Stimulated activated CD8-positive, alpha-beta memory T cell treated with anti-CD3 and anti-CD28 coated beads, Interleukin-2, amount 100 ng/mL, for 48 hours (primary cell): ENCODE results near the gene ZCCHC7.
A peak's percentile ranks its signal among the peaks of the same experiment; 100 is the strongest.
"Not testable (repeated sequence)": the region's sequence is repeated elsewhere in the genome, so short reads cannot be mapped to it uniquely, and the experiment has no call there.

Experiments
- DNase-seq, 2 donors: peaks; one replicate each; pipeline ENCODE4 v3.0.0-alpha.2; 2020; ENCODE audit warnings: low read depth in 2 of 2

Gene ZCCHC7

GRCh38 chr9:37119907-37120842 lies at the start of gene ZCCHC7:
Gene ZCCHC7 (plus strand): TSS chr9:37120574.
- peak; percentile 95 to 97 for DNase-seq

DNA sequence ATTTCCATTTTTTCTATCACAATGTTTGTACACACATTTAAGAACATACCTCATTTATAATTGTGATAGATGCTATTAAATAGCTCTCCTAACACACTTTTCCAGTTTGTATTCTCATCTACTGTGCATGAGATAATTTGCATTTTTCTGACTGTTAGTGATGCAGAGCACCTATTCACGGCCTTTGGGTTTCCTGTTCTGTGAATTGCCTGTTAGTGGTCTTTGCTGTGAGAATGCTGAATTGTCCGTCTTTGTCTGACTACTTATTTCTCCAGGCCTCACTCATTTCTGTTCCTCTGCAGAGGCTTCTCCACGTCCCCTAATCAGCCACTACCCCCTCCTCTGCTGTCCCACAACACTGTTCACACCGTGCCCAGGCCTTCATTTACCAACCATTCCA lies 45.6 kb upstream of the ZCCHC7 start:
- not testable (repeated sequence) for DNase-seq

DNA sequence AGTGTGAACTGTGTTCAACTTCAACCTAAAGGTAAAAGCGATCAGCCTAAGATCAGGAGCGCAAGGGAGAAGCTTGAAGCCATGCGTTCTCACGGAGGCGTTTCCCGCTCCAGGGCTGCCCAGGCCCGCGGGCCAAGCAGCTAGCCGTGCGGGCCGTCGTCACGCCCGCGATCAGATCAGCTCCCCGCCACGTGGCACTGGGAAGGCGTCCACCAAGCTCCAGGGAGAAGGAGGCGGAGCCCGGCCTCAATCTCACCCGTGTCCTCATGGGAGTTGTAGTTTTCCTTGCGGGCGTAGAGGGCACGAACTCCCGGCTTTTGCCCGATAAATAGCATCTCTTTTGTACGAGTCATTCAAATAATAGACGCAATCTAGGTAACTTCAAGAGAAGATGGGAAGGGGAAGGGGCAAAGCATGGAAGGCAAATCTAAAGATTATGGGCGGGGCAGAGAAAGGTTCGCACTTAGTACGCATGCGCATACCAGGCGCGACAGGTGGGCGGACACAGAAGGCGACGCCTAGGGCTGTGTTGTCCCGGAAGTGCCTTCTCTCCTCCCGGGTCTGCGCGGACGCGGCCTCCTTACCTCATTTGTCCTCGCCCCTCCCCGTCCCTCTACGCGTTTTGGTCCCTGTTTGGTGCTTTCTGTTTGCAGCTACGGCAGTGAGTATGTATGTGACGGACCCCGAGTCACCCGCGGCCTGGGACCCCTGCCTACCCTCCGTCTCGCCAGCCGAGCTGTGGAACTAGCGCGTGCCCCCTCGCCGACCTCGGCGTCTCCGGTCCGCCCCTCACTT lies 40.8 kb upstream of the ZCCHC7 start:
- DNase-seq, result peak; percentile 77 to 90

DNA sequence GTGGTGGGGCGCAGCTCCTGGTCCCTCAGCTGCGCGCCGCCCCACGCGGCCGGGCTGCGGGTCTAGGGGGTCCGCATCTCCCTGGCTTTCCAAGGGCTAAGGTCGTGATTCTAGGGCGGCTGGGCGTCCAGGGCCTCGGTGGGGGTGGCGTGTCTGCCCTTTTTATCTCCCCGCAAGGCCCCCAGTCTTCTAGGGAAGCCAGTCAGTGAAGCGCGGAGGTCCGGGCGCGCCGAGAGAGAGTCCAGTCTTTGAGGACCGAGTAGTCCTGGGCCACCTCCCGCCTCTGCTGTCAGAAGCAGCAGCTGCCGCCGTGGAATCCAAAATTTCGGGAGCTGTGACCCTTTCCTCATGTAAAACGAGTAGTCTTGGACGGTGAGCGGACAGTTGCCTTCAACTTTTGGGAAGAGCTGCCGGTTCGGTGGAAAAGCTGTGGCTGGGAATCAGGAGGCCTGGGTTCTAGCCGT lies 40.2 kb upstream of the ZCCHC7 start:
- peak in 1 of 2 donors; percentile 3 for DNase-seq

DNA sequence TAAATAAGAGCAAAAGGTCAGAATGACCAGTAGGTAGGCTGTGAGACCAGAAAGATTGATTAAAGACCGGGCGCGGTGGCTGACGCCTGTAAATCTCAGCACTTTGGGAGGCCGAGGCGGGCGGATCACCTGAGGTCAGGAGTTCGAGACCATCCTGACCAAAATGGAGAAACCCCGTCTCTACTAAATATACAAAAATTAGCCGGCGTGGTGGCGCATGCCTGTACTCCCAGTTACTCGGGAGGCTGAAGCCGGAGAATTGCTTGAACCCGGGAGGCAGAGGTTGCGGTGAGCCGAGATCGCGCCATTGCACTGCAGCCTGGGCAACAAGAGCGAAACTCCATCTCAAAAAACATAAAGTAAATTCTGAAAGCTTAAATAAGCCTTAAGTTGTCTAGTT lies 38.9 kb upstream of the ZCCHC7 start:
- DNase-seq, result not testable (repeated sequence)

DNA sequence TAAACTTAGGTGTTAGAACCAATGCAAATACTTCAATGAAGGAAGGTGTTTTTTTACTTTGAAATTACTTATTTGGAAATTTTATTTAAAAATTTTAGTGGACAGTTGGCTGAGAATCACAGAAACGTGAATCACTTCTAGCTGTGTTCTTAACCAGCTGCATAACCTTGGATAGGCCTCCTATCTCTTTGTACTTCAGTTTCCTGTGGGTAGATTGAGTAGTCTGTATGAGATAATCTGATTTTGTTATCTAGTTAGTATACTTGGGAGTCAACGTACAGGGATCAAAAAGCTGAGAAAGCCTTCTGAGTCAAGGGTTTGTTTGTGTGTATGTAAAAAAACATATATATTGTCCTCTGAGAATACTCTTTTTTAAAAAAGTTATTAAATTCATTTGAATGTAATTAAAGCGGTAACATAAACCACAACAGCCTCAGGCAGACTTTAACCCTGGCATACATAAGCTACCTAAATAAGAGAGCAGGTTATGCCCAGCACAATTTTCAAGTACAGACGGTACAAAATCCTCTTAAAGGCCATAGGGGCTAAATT lies 38.1 kb upstream of the ZCCHC7 start:
- no peak for DNase-seq

- no peak for DNase-seq
These were observed 36.7 kb upstream of the ZCCHC7 start for GRCh38 chr9:37083654-37084053.

GRCh38 chr9:37085233-37085632 lies 35.1 kb upstream of the ZCCHC7 start:
- no peak for DNase-seq

- DNase-seq, result not testable (repeated sequence)
These were observed 27.6 kb upstream of the ZCCHC7 start for GRCh38 chr9:37092714-37093295.

GRCh38 chr9:37094751-37095150 lies 25.6 kb upstream of the ZCCHC7 start:
- no peak for DNase-seq

DNA sequence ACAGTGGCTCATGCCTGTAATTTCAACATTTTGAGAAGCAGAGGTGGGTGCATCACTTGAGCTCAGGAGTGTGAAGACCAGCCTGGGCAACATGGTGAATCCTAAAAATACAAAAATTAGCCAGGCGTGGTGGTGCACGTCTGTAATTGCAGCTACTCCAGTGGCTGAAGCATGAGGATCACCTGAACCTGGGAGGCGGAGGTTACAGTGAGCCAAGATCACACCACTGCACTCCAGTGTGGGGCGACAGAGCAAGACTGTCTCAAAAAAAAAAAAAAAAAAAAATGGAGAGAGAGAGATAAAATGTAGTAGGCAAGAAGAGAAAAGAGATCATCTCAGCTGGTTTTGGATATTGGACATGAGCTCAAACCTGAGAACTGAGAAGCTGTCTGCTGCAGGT lies 23.7 kb upstream of the ZCCHC7 start:
- no peak for DNase-seq

GRCh38 chr9:37097294-37097693 lies 23.1 kb upstream of the ZCCHC7 start:
- DNase-seq, result no peak

DNA sequence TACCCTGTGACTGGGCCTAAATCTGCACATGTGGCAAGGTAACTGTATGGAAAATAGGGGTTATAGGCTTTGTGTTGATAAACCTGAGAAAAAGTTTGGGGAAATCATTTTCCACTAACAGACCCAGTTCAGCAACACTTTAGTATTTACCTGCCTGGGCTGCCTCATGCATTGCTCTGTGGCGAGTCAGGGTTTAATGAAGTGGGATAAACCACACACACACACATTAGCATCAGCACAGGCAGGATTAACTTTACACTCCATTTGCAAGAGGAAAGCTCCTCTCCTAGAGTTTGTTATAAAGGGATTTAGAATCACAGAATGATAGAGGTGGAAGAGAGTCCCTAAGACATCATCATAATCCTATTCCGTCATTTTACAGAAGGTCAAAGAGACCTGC lies 20.0 kb upstream of the ZCCHC7 start:
- no peak for DNase-seq

DNA sequence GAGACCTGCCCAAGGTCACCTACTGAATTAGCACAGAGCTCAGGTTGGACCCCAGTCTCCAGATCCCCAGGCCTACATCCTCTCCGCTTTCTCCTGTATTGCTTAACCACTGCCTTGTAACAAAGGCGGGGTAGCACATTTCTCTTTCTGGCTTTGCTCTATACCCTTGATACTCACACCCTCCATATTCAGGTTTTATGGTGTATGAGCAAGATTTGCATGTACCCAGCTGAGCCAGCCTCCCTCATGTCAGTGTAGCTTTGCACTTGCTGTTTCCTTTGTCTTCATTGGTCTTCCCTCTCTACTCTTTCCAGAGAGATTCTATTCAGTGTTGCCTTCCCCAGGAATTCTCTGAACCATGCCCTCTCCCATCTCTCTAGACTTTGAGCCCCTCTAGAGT lies 19.6 kb upstream of the ZCCHC7 start:
- DNase-seq, result no peak

GRCh38 chr9:37102486-37102885 lies 17.9 kb upstream of the ZCCHC7 start:
- no peak for DNase-seq

- no peak for DNase-seq
These were observed 16.0 kb upstream of the ZCCHC7 start for GRCh38 chr9:37104183-37104889.

GRCh38 chr9:37105234-37105633 lies 15.1 kb upstream of the ZCCHC7 start:
- no peak for DNase-seq

DNA sequence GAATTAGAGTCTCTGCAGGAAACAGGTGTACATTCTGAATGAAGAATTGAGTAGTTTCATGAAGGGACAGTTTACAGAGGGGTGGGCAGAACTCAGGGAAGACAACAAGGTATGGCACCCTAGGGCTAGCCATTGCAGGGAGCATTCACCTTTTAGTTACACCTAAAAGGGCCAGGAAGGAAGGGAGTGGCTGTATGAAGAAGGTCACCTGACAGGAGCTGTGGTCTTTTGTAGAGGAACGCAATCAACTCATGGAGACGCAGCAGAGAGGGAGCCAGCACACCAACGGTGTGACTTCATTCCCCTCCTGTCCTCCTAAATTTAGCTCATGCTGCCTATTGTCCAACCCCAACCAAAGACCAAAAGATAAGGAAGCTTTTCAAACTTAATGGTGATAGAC lies 12.7 kb upstream of the ZCCHC7 start:
- no peak for DNase-seq

- DNase-seq, result not testable (repeated sequence)
These were observed 5.9 kb upstream of the ZCCHC7 start for GRCh38 chr9:37114442-37114841.

- no peak for DNase-seq
These were observed 2.4 kb upstream of the ZCCHC7 start for GRCh38 chr9:37117956-37118355.

GRCh38 chr9:37119360-37119759 lies 1.0 kb upstream of the ZCCHC7 start:
- DNase-seq, result no peak
